NCI-H1092 treated with DMSO at 0.1 percent for 48 hours (cell line): Measurements from ENCODE around the gene DPPA3.
"Not testable (repeated sequence)": the region's sequence is repeated elsewhere in the genome, so short reads cannot be mapped to it uniquely, and the experiment has no call there.

Source experiments
- DNase-seq: peaks from one replicate; lab custom pipeline; 2025; lab: John Stamatoyannopoulos, UW

The DPPA3 gene

GRCh38 chr12:7711133-7711532, at the start of gene DPPA3:
Gene DPPA3 (plus strand): TSS chr12:7711433. CDS start chr12:7711571, 138 bp downstream.
- DNase-seq = no peak

- no peak for DNase-seq
Measured at GRCh38 chr12:7661741-7662140, 49.5 kb upstream of the DPPA3 start.

- DNase-seq = no peak
Measured at GRCh38 chr12:7666595-7666994, 44.6 kb upstream of the DPPA3 start.

GRCh38 chr12:7667125-7667524, 44.1 kb upstream of the DPPA3 start:
- no peak for DNase-seq

- no peak for DNase-seq
Measured at GRCh38 chr12:7668171-7668570, 43.1 kb upstream of the DPPA3 start.

- not testable (repeated sequence) for DNase-seq
Measured at GRCh38 chr12:7675455-7675854, 35.8 kb upstream of the DPPA3 start.

- DNase-seq = not testable (repeated sequence)
Measured at GRCh38 chr12:7677432-7677888, 33.8 kb upstream of the DPPA3 start.

- DNase-seq = no peak
Measured at GRCh38 chr12:7678744-7679143, 32.5 kb upstream of the DPPA3 start.

GRCh38 chr12:7679251-7680045, 31.8 kb upstream of the DPPA3 start:
- DNase-seq = no peak

GRCh38 chr12:7681535-7681934, 29.7 kb upstream of the DPPA3 start:
- DNase-seq = no peak

GRCh38 chr12:7693793-7694192, 17.4 kb upstream of the DPPA3 start:
- DNase-seq = no peak

GRCh38 chr12:7694556-7695236, 16.5 kb upstream of the DPPA3 start:
- DNase-seq = no peak

- DNase-seq = no peak
Measured at GRCh38 chr12:7695237-7695560, 16.0 kb upstream of the DPPA3 start.

GRCh38 chr12:7695566-7696197, 15.6 kb upstream of the DPPA3 start, which contains the start of gene GDF3:
Gene GDF3 (minus strand): TSS chr12:7695775. CDS start chr12:7695728, 47 bp downstream.
- no peak for DNase-seq

GRCh38 chr12:7705846-7706245, 5.4 kb upstream of the DPPA3 start:
- DNase-seq = no peak

GRCh38 chr12:7709969-7710675, 1.1 kb upstream of the DPPA3 start:
- no peak for DNase-seq

- no peak for DNase-seq
Measured at GRCh38 chr12:7712841-7713442, 1.7 kb downstream of the DPPA3 start.

GRCh38 chr12:7716381-7716780, 5.1 kb downstream of the DPPA3 start:
- no peak for DNase-seq

GRCh38 chr12:7719946-7720730, 8.9 kb downstream of the DPPA3 start:
- DNase-seq = no peak

- no peak for DNase-seq
Measured at GRCh38 chr12:7723926-7724325, 12.7 kb downstream of the DPPA3 start.

GRCh38 chr12:7729746-7730145, 18.5 kb downstream of the DPPA3 start:
- no peak for DNase-seq
